ENCODE measurements around the gene KCNH5.

DNA sequence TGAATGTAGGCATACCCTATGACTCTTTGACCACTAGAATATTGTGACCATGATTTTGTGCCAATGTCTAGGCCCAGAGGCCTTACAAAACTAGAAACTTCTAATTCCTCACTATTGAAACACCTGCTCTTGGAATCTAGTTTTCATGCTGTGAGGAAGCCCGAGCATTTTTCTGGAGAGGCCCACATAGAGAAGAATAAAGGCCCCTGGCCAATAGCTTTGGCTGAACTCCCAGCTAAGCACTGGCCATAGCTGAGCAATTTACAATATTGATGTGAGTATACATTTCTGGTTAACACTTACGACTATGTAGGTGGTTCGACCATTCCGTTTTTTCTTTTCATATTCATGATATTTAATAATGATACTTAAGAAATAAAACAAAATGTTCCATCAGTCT, 190.3 kb downstream of the KCNH5 start:
- TF ChIP-seq CTCF (IDR thresholded peaks at IDR 0.05) (no peak), POLR2A (IDR thresholded peaks at IDR 0.05) (no peak)
